Chondrocyte (in vitro differentiated cells): ENCODE results near the gene DPP10. TPM values are rescaled to one million over a fixed set of nuclear protein-coding genes. Genes with fewer than 3 reads are reported as not detected.

ENCODE experiments used
- DNase-seq: peaks from one replicate; pipeline ENCODE4 v3.0.0; 2021; ENCODE audit warnings: mixed read lengths, low spot score
- H3K27ac Mint-ChIP-seq: one replicate; pipeline ENCODE4 v1.8.0; 2021; ENCODE audit warnings: mild to moderate bottlenecking, moderate library complexity, mixed read lengths; ENCODE audit not compliant: unreplicated experiment
- H3K27me3 Mint-ChIP-seq: 2 replicates; pipeline ENCODE4 v1.8.0; 2021; ENCODE audit warnings: low read depth, mixed read lengths
- H3K36me3 Mint-ChIP-seq: 2 replicates; pipeline ENCODE4 v1.8.0; 2021; ENCODE audit warnings: low read depth, mixed read lengths
- H3K4me1 Mint-ChIP-seq: 2 replicates; pipeline ENCODE4 v1.8.0; 2021; ENCODE audit warnings: low read depth, mild to moderate bottlenecking, mixed read lengths
- H3K4me3 Mint-ChIP-seq: one replicate; pipeline ENCODE4 v1.8.0; 2021; ENCODE audit warnings: mild to moderate bottlenecking, moderate library complexity, mixed read lengths; ENCODE audit not compliant: unreplicated experiment
- H3K9me3 Mint-ChIP-seq: 2 replicates; pipeline ENCODE4 v1.8.0; 2021; ENCODE audit warnings: low read depth, mixed read lengths
- CTCF ChIP-seq: fragments of 200-600 bp; sonication (generic); IDR thresholded peaks from 2 replicates; pipeline ENCODE4 v1.5.0; 2021; ENCODE audit warnings: antibody characterized with exemption, mild to moderate bottlenecking, moderate library complexity
- total RNA-seq: library from RNA; stranded (reverse); gene quantifications from 3 replicates; pipeline ENCODE4 v1.2.1, GENCODE V29; 2021

Gene DPP10
- total RNA-seq, 1 donor from 2014 or later: not detected

DNA sequence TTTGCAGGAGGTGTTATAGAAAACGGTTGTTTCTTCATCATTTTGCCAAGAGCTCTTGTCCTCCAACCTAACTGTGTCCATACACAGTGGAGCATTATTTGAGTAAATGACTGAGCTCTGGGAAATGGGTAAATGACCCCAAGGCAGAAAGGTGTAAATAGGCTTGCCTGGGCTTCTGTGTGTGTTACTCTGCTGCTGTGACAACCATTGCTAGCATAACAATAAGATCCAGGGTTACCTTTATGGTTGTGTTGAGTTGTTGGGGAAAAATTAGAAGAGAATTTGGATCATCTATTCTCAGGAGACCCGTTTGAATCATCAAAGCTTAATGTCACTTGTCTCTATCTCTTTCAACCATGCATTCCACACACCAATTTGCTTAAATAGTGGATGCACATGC is 672.7 kb downstream of the DPP10 start:
- no peak for TF ChIP-seq CTCF
- no peak overlapping the region for H3K27ac Mint-ChIP-seq
- H3K4me1 Mint-ChIP-seq: no peaks in the 10 kb centered on the region
- no peaks in the 10 kb centered on the region for H3K36me3 Mint-ChIP-seq
- H3K27me3 Mint-ChIP-seq: no peaks in the 10 kb centered on the region
- H3K4me3 Mint-ChIP-seq: no peak overlapping the region
- DNase-seq: no peak
- H3K9me3 Mint-ChIP-seq: peaks cover 2% of the 10 kb centered on the region

DNA sequence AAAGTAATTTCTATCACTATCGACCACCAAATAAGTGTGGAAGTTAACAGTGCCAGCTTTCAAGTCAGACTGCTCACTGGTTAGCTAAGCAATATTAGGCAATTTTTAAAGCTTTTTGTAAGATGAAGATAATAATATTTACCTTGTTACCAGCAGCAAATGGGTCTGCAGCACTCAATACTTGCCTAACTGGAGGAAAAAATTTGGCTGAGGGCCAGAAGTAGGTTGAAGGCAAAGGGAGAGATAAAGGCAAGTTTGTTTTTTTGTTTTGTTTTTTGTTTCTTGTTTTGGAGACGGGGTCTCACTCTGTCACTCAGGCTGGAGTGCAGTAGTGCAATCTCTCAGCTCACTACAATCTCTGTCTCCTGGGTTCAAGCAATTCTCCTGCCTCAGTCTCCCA is 675.9 kb downstream of the DPP10 start:
- Mint-ChIP-seq H3K4me3 (no peak overlapping the region), H3K36me3 (no peaks in the 10 kb centered on the region), H3K9me3 (peaks cover 5% of the 10 kb centered on the region), H3K4me1 (no peaks in the 10 kb centered on the region), H3K27me3 (no peaks in the 10 kb centered on the region), H3K27ac (no peak overlapping the region)
- DNase-seq: no peak
- no peak for TF ChIP-seq CTCF

DNA sequence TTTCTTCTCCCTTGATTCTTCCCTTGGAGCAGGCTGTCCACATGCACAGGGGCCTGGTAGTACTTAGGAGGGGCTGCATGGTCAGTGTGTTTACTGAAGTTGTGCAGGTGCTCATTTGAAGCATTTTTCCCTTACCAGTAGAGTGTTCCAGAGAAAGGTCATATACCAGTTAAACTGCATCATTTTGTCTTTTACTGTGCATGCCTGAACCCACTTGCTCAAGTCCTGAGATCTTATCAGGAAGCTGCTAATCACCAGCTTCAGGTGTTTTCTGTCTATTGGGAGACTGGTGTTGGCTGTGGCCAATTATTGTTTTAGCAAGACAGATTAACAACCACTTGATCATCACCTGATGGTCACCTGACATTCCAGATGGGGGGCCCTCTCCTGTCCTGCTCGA is 676.6 kb downstream of the DPP10 start:
- Mint-ChIP-seq H3K27me3 (no peaks in the 10 kb centered on the region), H3K9me3 (peaks cover 5% of the 10 kb centered on the region), H3K27ac (no peak overlapping the region), H3K4me1 (no peaks in the 10 kb centered on the region), H3K4me3 (no peak overlapping the region), H3K36me3 (no peaks in the 10 kb centered on the region)
- DNase-seq: no peak
- TF ChIP-seq CTCF: no peak

GRCh38 chr2:115122701-115123100 is 680.3 kb downstream of the DPP10 start:
- H3K27me3 Mint-ChIP-seq: no peaks in the 10 kb centered on the region
- H3K4me1 Mint-ChIP-seq: no peaks in the 10 kb centered on the region
- no peaks in the 10 kb centered on the region for H3K36me3 Mint-ChIP-seq
- no peak overlapping the region for H3K4me3 Mint-ChIP-seq
- peaks cover 5% of the 10 kb centered on the region for H3K9me3 Mint-ChIP-seq
- DNase-seq: no peak
- H3K27ac Mint-ChIP-seq: no peak overlapping the region
- TF ChIP-seq CTCF: no peak

GRCh38 chr2:115124817-115125216 is 682.4 kb downstream of the DPP10 start:
- no peaks in the 10 kb centered on the region for H3K4me1 Mint-ChIP-seq
- peaks cover 2% of the 10 kb centered on the region for H3K9me3 Mint-ChIP-seq
- H3K4me3 Mint-ChIP-seq: no peak overlapping the region
- no peak for TF ChIP-seq CTCF
- no peak overlapping the region for H3K27ac Mint-ChIP-seq
- no peaks in the 10 kb centered on the region for H3K36me3 Mint-ChIP-seq
- no peaks in the 10 kb centered on the region for H3K27me3 Mint-ChIP-seq
- DNase-seq: no peak
